CD14-positive monocyte (primary cell): ENCODE data around the gene TNNI2. TPM values are rescaled to one million over a fixed set of nuclear protein-coding genes. Genes with fewer than 3 reads are reported as not detected.

Source experiments
- DNase-seq, 3 donors: peaks; one replicate each; pipeline ENCODE4 v3.0.0-alpha.2; 2011 to 2022
- H2AFZ ChIP-seq: 2 replicates; pipeline ENCODE4 v1.6.0; 2012; ENCODE audit warnings: mild to moderate bottlenecking, low read depth, low read length, inconsistent platforms; ENCODE audit not compliant: insufficient read depth, poor library complexity, severe bottlenecking
- H3K27ac ChIP-seq, 2 donors: 1 replicate in 1 of 2; 2 replicates in 1 of 2; pipeline ENCODE4 v1.5.1; 2012 to 2013; ENCODE audit warnings: low read length in 2 of 2, control low read depth in 1 of 2, inconsistent platforms in 1 of 2, low read depth in 1 of 2, mild to moderate bottlenecking in 1 of 2
- H3K27me3 ChIP-seq, 2 donors: one replicate each; pipeline versions ENCODE4 v1.6.0 to v1.6.1; 2011 to 2013; ENCODE audit warnings: low read length in 2 of 2; ENCODE audit not compliant: control insufficient read depth in 2 of 2, insufficient read depth in 2 of 2
- H3K36me3 ChIP-seq, 2 donors: replicated peaks in 1 of 2; 1 replicate in 1 of 2; 2 replicates in 1 of 2; pipeline versions ENCODE4 v1.5.1 to v1.6.1; 2012 to 2013; ENCODE audit warnings: low read length in 2 of 2, control low read depth in 1 of 2, inconsistent platforms in 1 of 2, mild to moderate bottlenecking in 1 of 2; ENCODE audit not compliant: insufficient read depth in 2 of 2, control insufficient read depth in 1 of 2
- H3K4me1 ChIP-seq, 2 donors: 1 replicate in 1 of 2; 2 replicates in 1 of 2; pipeline versions ENCODE4 v1.5.1 to v1.6.1; 2012 to 2013; ENCODE audit warnings: low read length in 2 of 2, control low read depth in 1 of 2, inconsistent platforms in 1 of 2, mild to moderate bottlenecking in 1 of 2, moderate library complexity in 1 of 2; ENCODE audit not compliant: insufficient read depth in 2 of 2, control insufficient read depth in 1 of 2
- H3K4me2 ChIP-seq: replicated peaks from 2 replicates; pipeline ENCODE3; 2012; ENCODE audit warnings: low read length, moderate library complexity, mild to moderate bottlenecking; ENCODE audit not compliant: poor library complexity, severe bottlenecking; ENCODE audit errors: extremely low read depth
- H3K4me3 ChIP-seq, 3 experiments: fragments of 200-600 bp in 1 of 3; sonication (generic) in 1 of 3; replicated peaks in 1 of 3; 1 replicate in 2 of 3; 2 replicates in 1 of 3; pipeline ENCODE4 v1.5.1; 2011 to 2013; ENCODE audit warnings: low read length in 3 of 3, mild to moderate bottlenecking in 3 of 3, control low read depth in 2 of 3, low read depth in 2 of 3, inconsistent platforms in 1 of 3, moderate library complexity in 1 of 3
- H3K79me2 ChIP-seq: 2 replicates; pipeline ENCODE4 v1.6.0; 2012; ENCODE audit warnings: mild to moderate bottlenecking, control low read depth, inconsistent platforms, low read length, moderate library complexity; ENCODE audit not compliant: insufficient read depth
- H3K9ac ChIP-seq: 2 replicates; pipeline ENCODE4 v1.6.0; 2017; ENCODE audit warnings: low read length, mild to moderate bottlenecking; ENCODE audit not compliant: insufficient read depth, poor library complexity, severe bottlenecking
- H3K9me3 ChIP-seq, 2 donors: replicated peaks in 1 of 2; 1 replicate in 1 of 2; 2 replicates in 1 of 2; pipeline versions ENCODE4 v1.5.1 to v1.6.1; 2012 to 2013; ENCODE audit warnings: low read length in 2 of 2, control low read depth in 1 of 2; ENCODE audit not compliant: control insufficient read depth in 1 of 2, insufficient read depth in 1 of 2
- H4K20me1 ChIP-seq: 2 replicates; pipeline ENCODE4 v1.6.0; 2012; ENCODE audit warnings: mild to moderate bottlenecking, low read length, control low read depth, moderate library complexity; ENCODE audit not compliant: insufficient read depth
- H3K27ac Mint-ChIP-seq, 7 donors: one replicate each; pipeline ENCODE4 v1.8.0; 2020; ENCODE audit warnings: mild to moderate bottlenecking in 7 of 7, mixed read lengths in 7 of 7, moderate library complexity in 6 of 7, inconsistent platforms in 2 of 7
- H3K27me3 Mint-ChIP-seq, 3 donors: one replicate each; pipeline ENCODE4 v1.8.0; 2021 to 2022; ENCODE audit warnings: low read depth in 3 of 3, mild to moderate bottlenecking in 3 of 3, mixed read lengths in 3 of 3, moderate library complexity in 3 of 3, inconsistent platforms in 1 of 3
- H3K36me3 Mint-ChIP-seq, 2 donors: one replicate each; pipeline ENCODE4 v1.8.0; 2020; ENCODE audit warnings: mixed read lengths in 2 of 2, inconsistent platforms in 1 of 2, mild to moderate bottlenecking in 1 of 2
- H3K4me1 Mint-ChIP-seq: one replicate; pipeline ENCODE4 v1.8.0; 2020; ENCODE audit warnings: mild to moderate bottlenecking, mixed read lengths
- H3K4me3 Mint-ChIP-seq, 2 donors: one replicate each; pipeline ENCODE4 v1.8.0; 2020; ENCODE audit warnings: mild to moderate bottlenecking in 2 of 2, mixed read lengths in 2 of 2, moderate library complexity in 1 of 2
- H3K9me3 Mint-ChIP-seq, 7 donors: one replicate each; pipeline ENCODE4 v1.8.0; 2020 to 2022; ENCODE audit warnings: mixed read lengths in 7 of 7, mild to moderate bottlenecking in 6 of 7, moderate library complexity in 6 of 7, inconsistent platforms in 2 of 7
- CTCF ChIP-seq: fragments of 200-600 bp; IDR thresholded peaks from one replicate; pipeline ENCODE4 v1.8.0; 2022; ENCODE audit warnings: antibody characterized with exemption, mild to moderate bottlenecking
- WGBS: methylation state at CpG from one replicate; pipeline ENCODE4 v1.1.5; 2013; ENCODE audit warnings: missing lambda C conversion rate; ENCODE audit not compliant: insufficient coverage; 5-methylcytosine and 5-hydroxymethylcytosine counted together
- intact Hi-C, 2 donors: fragments of 100-400 bp; cut with micrococcal nuclease; formaldehyde crosslinking; loops; one replicate each; pipeline versions ENCODE4 v1.15.0 to v1.15.1; 2023
- polyA plus RNA-seq, 3 donors: library from polyadenylated mRNA; depleted of rRNA in 1 of 3; unstranded in 2 of 3; stranded (reverse) in 1 of 3; fragments of 300-500 nt in 2 of 3; fragments of >200 nt in 1 of 3; fragmentation: Illumina TruSeq in 2 of 3; gene quantifications; 1 replicate in 2 of 3; 2 replicates in 1 of 3; pipeline ENCODE4 v1.2.3, GENCODE V29; 2012 to 2021

TNNI2 gene
- polyA plus RNA-seq, 3 donors = 11.4 to 45.8 (median 11.7) TPM

DNA sequence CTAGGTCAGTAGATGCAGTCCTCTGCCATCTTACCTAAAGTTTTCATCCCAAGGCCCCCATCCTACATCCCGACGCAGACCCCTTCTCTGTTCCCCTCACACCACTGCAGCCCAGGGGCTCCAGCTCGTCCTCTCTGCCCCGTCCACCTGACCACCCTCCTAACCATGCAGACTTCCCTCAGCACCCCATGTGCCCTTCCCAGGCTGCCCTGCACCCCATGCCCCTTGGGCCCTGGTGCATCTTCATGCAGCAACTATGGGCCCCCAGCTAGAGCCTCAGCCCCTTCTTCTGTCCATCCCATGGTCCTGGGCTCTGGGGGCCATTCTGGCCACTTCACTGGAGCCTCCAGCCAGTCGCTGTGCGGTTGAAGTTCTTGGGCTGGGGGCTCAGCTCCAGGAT is 50.0 kb downstream of the TNNI2 start:
- Histone ChIP-seq H3K4me3 (peak overlapping the region in 1 of 3 experiments; percentile 20), H3K4me2 (no peak overlapping the region), H3K79me2 (no peaks in the 10 kb centered on the region), H3K9me3 (no peaks in the 10 kb centered on the region), H3K9ac (no peak overlapping the region), H3K36me3 (peaks cover 59% of the 10 kb centered on the region in 2 donors), H3K27me3 (peaks cover 0 to 26% of the 10 kb centered on the region in 2 donors), H2AFZ (no peak overlapping the region), H3K4me1 (peaks cover 36 to 44% of the 10 kb centered on the region in 2 donors), H3K27ac (no peak overlapping the region), H4K20me1 (peaks cover 100% of the 10 kb centered on the region)
- Mint-ChIP-seq H3K9me3 (peaks cover 2 to 23% (median 7%) of the 10 kb centered on the region in 7 donors), H3K27ac (peak overlapping the region in 1 of 7 donors; percentile 21), H3K4me1 (peaks cover 19% of the 10 kb centered on the region), H3K4me3 (peak overlapping the region in 1 of 2 donors; percentile 82), H3K27me3 (peaks cover 18 to 52% (median 24%) of the 10 kb centered on the region in 3 donors), H3K36me3 (peaks cover 3% of the 10 kb centered on the region in 2 donors)
- WGBS = 20% methylated on average over 6 of the region's 6 CpGs
- intact Hi-C loops = loop anchor here (2.0 to 10.0 kb wide), 3 partner anchors 16 to 266 kb away; partner anchors contain the start of gene KRTAP5-6 (in 1 of the 2)
- no peak for TF ChIP-seq CTCF
- no peak for DNase-seq

- H3K4me1 ChIP-seq = peaks cover 36 to 44% of the 10 kb centered on the region in 2 donors
These were observed 50.6 kb downstream of the TNNI2 start for GRCh38 chr11:1889224-1889930.

More at GRCh38 chr11:1889224-1889930, 50.6 kb downstream of the TNNI2 start:
- Histone ChIP-seq H3K4me3 (peak overlapping the region in 1 of 3 experiments; percentile 20), H3K79me2 (no peaks in the 10 kb centered on the region), H3K9ac (no peak overlapping the region), H3K27me3 (peaks cover 0 to 26% of the 10 kb centered on the region in 2 donors), H3K4me2 (no peak overlapping the region), H3K27ac (no peak overlapping the region), H3K36me3 (peaks cover 53% of the 10 kb centered on the region in 2 donors), H3K9me3 (no peaks in the 10 kb centered on the region), H4K20me1 (peaks cover 96% of the 10 kb centered on the region), H2AFZ (no peak overlapping the region)
- no peak overlapping the region for H3K27ac Mint-ChIP-seq
- DNase-seq = no peak
- intact Hi-C loops = loop anchor here (2.0 to 10.0 kb wide), 3 partner anchors 17 to 265 kb away; partner anchors contain the start of gene KRTAP5-6 (in 1 of the 2)
- H3K36me3 Mint-ChIP-seq = peaks cover 3% of the 10 kb centered on the region in 2 donors
- peaks cover 19% of the 10 kb centered on the region for H3K4me1 Mint-ChIP-seq
- H3K27me3 Mint-ChIP-seq = peaks cover 18 to 52% (median 24%) of the 10 kb centered on the region in 3 donors
- WGBS = 8% methylated on average over 31 of the region's 34 CpGs
- H3K9me3 Mint-ChIP-seq = peaks cover 0 to 23% (median 7%) of the 10 kb centered on the region in 7 donors
- TF ChIP-seq CTCF = no peak
- peak overlapping the region in 1 of 2 donors; percentile 82 for H3K4me3 Mint-ChIP-seq
